HFF-Myc (cell line): ENCODE measurements around the gene PLAC9.

ENCODE experiments used
- DNase-seq: peaks from one replicate; pipeline ENCODE4 v3.0.0-alpha.2; 2011; ENCODE audit warnings: low read depth; ENCODE audit errors: extremely low read depth
- H3K4me3 ChIP-seq: replicated peaks from 2 replicates; pipeline ENCODE4 v1.5.1; 2011; ENCODE audit warnings: low read depth, mild to moderate bottlenecking, control low read depth, low read length
- CTCF ChIP-seq: IDR thresholded peaks from 2 replicates; pipeline ENCODE4 v1.5.1; 2012; ENCODE audit warnings: mild to moderate bottlenecking, low read depth, low read length, control low read depth; ENCODE audit errors: missing control alignments

The PLAC9 gene

GRCh38 chr10:80182986-80183385, 50.5 kb downstream of the PLAC9 start:
- H3K4me3 ChIP-seq = no peak overlapping the region
- DNase-seq = no peak
- TF ChIP-seq CTCF = no peak

- TF ChIP-seq CTCF = no peak
- no peak for DNase-seq
- H3K4me3 ChIP-seq = no peak overlapping the region
Observed at GRCh38 chr10:80183436-80183835, 50.9 kb downstream of the PLAC9 start.

GRCh38 chr10:80184291-80184690, 51.8 kb downstream of the PLAC9 start:
- no peak for DNase-seq
- no peak for TF ChIP-seq CTCF
- no peak overlapping the region for H3K4me3 ChIP-seq

- TF ChIP-seq CTCF = no peak
- no peak for DNase-seq
- no peak overlapping the region for H3K4me3 ChIP-seq
Observed at GRCh38 chr10:80185578-80186299, 53.2 kb downstream of the PLAC9 start.

- H3K4me3 ChIP-seq = no peak overlapping the region
- no peak for DNase-seq
- TF ChIP-seq CTCF = no peak
Observed at GRCh38 chr10:80186364-80187012, 54.0 kb downstream of the PLAC9 start.

- no peak for DNase-seq
- no peak for TF ChIP-seq CTCF
- H3K4me3 ChIP-seq = no peak overlapping the region
Observed at GRCh38 chr10:80187060-80187459, 54.5 kb downstream of the PLAC9 start.
